Measurements from ENCODE around the gene METTL26.

The METTL26 gene

DNA sequence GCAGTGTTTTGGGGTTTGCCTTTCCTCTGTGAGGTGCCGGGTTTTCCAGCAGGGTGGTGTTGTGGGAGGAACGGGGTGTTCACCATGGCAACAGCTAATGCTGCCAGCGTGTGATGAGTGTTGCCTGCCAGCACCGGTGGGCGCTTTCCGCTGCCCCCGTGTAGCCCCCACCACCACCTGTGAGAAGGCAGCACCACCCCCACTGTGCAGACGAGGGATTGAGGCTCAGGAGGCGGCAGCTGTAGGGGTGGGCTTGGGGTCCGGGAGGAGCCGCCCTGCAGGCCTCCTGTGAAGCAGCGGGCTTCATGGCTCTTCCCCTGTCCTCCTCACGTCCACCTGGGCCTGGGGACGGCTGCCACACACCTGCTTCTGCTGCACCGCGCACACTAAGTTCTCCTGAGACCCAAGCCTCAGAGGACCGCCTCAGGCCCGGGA lies 41.0 kb downstream of the METTL26 start:
- DNase-seq, result no peak

GRCh38 chr16:593807-594206 lies 42.3 kb downstream of the METTL26 start:
- DNase-seq, result no peak

DNA sequence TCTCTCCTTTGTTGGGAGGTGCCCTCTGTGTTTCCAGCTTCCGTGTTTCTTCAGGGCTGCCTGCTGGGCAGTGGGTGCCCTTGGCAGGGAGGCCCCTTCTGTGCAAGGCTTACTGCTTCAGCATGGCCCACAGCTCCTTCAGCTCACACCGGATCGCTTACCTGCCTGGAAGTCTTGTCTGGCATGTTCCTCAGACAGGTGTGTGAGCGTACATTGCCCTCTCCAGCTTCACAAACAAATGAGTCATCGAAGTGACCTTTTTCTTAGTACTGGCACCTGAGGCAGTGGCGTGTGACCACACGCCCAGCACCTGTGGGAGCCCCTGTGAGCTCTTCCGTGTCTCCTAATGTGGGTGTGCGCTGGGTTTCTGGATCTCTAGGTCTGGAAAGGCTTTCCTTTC lies 42.7 kb downstream of the METTL26 start:
- DNase-seq, result no peak

GRCh38 chr16:592518-593306 lies 43.4 kb downstream of the METTL26 start:
- DNase-seq, result peak; percentile 94

- no peak for DNase-seq
These were observed 44.1 kb downstream of the METTL26 start for GRCh38 chr16:591892-592517.

DNA sequence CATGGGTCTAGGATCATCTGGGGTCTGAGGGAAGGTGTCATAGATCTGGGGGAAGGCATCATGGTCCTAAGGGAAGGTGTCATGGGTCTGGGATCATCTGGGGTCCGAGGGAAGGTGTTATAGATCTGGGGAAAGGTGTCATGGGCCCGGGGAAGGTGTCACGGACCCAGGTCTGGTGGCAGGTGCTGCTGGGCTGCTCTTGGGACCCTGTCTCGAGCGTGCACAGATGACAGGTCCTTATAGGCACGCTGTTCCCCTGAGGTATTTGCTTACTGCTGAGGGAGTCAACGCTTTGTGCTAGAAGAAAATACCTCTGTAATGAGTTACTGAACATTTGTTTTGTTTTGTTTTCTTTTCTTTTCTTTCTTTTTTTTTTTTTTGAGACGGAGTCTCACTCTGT lies 44.9 kb downstream of the METTL26 start:
- no peak for DNase-seq

DNA sequence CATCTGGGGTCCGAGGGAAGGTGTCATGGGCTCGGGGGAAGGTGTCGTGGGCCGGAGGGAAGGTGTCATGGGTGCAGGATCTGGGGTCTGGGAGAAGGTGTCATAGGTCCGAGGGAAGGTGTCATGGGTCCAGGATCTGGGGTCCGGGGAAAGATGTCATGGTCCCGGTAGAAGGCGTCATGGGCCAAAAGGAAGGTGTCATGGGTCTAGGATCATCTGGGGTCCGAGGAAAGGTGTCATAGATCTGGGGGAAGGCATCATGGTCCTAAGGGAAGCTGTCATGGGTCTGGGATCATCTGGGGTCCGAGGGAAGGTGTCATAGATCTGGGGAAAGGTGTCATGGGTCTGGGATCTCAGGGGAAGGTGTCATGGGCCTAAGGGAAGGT lies 45.3 kb downstream of the METTL26 start:
- DNase-seq, result no peak

- no peak for DNase-seq
These were observed 45.8 kb downstream of the METTL26 start for GRCh38 chr16:590188-590814.

DNA sequence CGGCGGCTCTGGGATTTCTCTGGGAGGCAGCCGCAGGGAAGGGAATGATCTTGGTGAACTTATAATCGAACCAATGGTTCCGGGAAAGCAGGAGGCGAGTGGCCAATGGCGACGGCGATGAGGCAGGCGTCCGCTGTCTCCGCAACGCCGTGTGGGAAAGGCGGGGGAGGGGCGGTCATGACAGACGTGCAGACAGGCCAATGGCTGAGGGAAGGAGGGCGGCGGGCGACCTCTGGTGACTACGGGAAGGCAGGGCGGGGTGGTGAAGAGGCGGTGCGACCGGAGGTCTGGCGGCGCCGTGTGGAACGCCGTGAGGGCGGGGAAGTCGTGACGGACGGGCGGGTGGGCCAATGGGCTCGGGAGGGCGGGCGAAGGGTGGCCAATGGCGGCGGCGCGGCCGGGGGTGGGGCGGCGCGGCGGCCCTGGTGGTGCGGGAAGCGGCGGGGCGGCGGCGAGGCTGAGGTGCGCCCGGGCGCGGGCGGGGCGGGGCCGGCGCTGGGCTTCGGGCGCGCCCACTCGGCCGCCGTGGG lies 46.4 kb downstream of the METTL26 start, which contains the start of gene RAB40C:
Gene RAB40C (plus strand): TSS at position 409 of the 530 bp plus-strand sequence. CDS start 226 bp downstream, outside the sequence.
- DNase-seq, result peak; percentile 94

DNA sequence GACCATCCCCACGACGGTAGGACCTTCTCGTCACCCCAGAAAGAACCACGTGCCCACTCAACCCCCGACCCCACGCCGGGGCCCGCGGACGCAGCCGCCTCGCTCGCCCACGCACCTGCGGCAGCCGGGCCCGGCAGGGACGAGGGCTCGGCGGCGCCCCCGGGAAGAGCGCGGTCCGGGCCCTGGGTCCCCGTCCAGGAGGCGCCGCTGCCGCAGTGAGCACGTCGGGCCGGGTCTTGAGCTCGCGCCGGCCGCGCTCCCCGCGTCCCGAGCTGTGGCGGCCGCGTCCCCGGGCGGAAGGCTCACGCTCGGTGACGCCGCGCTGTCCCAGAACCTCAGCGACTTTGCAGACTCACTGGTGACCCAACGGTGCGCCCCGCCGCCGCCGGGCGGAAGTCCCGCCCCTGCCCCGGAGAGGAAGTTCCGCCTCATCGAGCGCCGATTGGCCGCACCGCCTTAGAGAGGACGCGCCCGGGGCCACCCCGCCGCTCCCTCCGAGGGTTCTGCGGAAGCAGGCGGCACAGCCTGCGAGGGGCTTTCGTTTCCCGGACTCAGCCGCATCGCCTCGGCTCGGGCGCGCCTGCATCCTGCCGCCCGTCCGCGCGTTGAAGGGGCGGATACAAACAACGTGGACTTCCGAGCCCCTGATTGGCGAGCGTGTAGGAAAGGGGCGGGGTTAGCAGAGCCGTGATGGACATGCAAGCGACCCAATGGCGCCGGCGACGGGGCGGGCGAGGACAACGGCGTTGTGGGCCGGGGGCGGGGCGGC lies 47.0 kb downstream of the METTL26 start:
- DNase-seq, result peak; percentile 91

DNA sequence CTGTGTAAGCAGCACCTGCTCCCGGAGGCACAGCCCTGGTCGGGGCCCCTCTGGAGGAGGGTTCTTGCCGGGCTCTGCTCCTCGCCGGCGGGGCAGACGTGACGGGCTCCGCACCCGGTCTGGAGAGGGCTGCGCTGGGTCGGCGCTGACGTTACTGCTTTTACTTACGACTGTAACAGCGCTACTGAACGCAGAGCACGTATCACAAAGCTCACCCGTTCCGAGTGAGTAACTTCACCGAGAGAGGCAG lies 47.5 kb downstream of the METTL26 start:
- DNase-seq, result no peak

- no peak for DNase-seq
These were observed 49.2 kb downstream of the METTL26 start for GRCh38 chr16:586645-587590.

- DNase-seq, result no peak
These were observed 50.0 kb downstream of the METTL26 start for GRCh38 chr16:586047-586644.

DNA sequence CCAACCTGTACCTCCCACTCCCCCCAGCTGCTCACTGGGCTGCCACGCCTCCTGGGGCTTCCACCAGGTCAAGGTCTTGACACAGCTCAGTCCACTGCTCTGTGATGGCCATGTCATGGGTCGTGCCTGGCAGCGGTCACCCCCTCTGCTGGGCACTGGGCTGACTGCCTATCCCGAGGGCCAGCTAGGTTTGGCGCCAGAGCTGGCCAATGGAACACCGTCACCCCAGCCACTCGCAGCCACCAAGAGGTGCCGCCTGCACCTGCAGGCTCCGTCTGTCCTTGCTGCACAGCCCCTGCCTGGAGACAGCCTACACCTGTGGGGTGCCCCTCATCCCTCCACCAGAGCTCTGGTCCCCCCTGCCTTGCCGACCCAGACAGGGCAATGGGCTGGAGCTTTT lies 50.8 kb downstream of the METTL26 start:
- no peak for DNase-seq

Data from MV-4-11 (cell line).